GM18519 (cell line): ENCODE measurements around the gene RUSF1.
"Not testable (repeated sequence)": the region's sequence is repeated elsewhere in the genome, so short reads cannot be mapped to it uniquely, and the experiment has no call there.

Experiments used
- ATAC-seq: cut with Tn5 transposase; IDR thresholded peaks from one replicate; pipeline ENCODE4 v1.9.1; 2021; ENCODE audit warnings: mild to moderate bottlenecking, moderate library complexity; ENCODE audit not compliant: unreplicated experiment, low FRiP score

The RUSF1 gene

GRCh38 chr16:31458073-31458843 is 49.9 kb downstream of the RUSF1 start:
- ATAC-seq = no peak

DNA sequence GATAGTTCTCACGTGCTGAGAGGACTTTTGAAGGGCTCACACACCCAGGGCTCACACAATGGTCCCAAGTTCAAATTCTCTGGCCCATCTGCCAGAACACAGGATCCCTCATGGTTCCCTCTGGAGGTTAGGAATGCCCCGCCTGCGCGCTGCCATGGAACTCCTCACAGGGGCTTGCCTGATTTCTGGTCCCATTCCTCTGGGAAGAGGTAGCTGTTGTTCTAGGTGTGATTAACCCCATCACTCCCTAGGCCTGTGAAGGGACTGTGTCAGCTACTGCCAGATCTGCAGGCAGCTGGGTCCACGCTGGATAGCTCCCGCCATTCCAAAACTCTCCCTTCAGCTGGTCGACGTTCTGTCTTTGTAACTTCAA is 51.2 kb downstream of the RUSF1 start:
- no peak for ATAC-seq

DNA sequence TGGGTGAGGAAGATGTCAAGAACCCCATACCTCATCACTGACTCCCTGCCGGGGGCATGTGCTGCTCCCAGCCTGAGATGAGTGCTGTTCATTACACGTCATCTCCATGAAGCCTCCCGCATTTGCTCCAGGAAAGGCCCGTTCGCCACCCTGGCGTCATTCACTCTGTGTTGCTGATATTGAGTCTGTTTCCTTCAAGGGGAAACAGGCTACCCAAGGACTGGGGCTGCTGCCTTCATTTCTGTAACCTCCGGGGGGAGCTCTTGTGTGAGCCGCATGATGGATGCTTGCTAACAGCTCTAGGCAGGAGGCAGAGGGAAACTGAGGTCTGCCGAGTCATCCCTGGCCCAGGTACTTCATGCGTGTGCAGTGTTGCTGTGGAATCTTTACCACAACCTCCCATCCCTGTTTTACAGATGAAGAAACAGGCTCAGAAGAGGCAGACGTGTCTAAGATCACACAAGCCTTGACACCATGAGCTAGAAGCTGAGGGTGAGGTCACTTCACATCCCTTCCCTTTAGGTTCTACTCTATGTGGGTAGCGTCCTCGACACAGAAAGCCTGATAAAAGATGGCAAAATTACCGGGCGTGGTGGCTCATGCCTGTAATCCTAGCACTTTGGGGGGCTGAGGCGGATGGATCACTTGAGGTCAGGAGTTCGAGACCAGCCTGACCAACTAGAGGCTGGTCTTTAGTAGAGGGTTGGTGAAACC is 52.4 kb downstream of the RUSF1 start:
- ATAC-seq = no peak

GRCh38 chr16:31453255-31454204 is 54.7 kb downstream of the RUSF1 start:
- no peak for ATAC-seq

DNA sequence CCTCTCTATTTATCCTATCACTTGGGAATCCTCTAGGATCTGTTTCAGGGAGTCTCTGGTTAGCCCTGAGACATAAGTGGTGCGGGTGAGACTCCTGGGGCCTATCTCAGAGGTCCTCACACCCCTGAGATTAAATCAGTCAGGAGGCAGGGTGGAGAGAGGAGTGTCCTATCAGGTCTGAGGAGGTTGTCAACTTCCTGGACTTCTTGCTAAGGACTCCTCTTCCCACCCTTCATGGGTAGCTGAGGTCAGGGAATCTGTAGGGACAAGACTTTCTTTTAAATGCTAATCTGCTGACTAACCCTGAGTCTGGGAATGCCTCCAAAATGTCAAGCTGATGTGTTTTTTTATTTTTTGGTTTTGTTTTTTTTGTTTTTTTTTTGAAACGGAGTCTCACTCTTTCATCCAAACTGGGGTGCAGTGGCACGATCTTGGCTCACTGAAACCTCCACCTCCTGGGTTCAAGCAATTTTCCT is 55.5 kb downstream of the RUSF1 start:
- ATAC-seq = no peak

GRCh38 chr16:31451681-31452351 is 56.4 kb downstream of the RUSF1 start:
- no peak for ATAC-seq

DNA sequence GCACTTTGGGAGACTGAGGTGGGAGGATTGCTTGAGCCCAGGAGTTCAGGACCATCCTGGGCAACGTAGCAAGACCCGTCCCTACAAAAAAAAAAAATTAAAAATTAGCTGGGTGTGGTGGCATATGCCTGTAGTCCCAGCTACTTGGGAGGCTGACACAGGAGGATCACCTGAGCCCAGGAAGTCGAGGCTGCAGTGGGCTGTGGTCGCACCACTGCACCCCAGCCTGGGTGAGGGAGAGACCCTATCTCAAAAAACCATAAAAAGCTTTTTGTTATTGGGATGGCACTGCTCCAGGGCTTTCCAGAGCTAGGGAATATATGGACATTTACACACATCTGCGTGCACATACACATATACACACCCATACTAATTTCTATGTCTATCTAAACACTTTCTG is 57.0 kb downstream of the RUSF1 start:
- ATAC-seq = no peak

DNA sequence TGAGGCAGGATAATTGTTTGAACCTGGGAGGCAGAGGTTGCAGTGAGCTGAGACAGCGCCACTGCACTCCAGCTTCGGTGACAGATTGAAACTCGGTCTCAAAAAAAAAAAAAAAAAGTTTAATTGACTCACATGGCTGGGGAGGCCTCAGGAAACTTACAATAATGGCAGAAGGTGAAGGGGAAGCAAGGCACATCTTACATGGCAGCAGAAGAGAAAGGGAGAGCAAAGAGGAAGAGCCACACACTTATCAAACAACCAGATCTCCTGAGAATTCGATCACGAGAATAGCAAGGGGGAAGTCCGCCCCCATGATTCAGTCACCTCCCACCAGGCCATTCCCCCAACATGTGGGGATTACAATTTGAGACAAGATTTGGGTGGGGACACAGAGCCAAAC is 62.3 kb downstream of the RUSF1 start:
- ATAC-seq = not testable (repeated sequence)

GRCh38 chr16:31441956-31442355 is 66.2 kb downstream of the RUSF1 start:
- no peak for ATAC-seq

DNA sequence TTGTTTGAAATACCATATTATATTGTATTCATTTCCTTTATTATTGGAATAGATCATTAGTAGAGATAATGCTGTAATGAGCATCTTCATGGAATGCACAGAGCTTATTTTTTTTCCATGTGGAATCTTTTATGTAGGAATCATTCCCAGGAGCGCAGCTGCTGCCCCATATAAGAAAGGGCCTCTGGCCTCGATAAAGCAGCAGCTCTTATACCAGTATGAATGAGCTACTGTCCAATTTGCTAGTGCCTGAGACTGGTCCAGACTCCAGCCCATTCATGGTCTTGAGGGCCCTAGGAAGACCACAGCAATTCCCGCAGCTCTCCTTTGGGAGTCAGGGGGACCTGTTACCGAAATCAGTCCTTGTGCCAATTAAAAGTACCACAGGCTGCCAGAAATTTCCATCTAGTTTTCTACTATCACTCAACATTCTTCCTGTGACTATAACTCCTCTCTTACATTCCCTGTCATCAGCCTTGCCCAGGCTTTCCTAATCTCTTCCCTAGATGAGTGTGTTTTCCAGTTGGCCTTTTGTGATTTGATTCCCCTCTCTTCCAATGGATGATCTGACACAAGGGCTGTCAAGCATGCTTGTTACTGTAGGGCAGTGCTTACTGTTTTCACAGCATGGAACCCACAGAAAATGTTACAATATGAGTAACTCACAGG is 67.5 kb downstream of the RUSF1 start:
- ATAC-seq = no peak

- no peak for ATAC-seq
These were observed 68.7 kb downstream of the RUSF1 start for GRCh38 chr16:31439519-31439918.
